Hippocampal formation (tissue), 2 donors: Measurements from ENCODE around the gene DPH1.
A peak's percentile ranks its signal among the peaks of the same experiment; 100 is the strongest.
"Not testable (repeated sequence)": the region's sequence is repeated elsewhere in the genome, so short reads cannot be mapped to it uniquely, and the experiment has no call there.

Source experiments
- DNase-seq, 2 donors: peaks; one replicate each; lab custom pipeline; 2025; lab: John Stamatoyannopoulos, UW

DPH1 gene

DNA sequence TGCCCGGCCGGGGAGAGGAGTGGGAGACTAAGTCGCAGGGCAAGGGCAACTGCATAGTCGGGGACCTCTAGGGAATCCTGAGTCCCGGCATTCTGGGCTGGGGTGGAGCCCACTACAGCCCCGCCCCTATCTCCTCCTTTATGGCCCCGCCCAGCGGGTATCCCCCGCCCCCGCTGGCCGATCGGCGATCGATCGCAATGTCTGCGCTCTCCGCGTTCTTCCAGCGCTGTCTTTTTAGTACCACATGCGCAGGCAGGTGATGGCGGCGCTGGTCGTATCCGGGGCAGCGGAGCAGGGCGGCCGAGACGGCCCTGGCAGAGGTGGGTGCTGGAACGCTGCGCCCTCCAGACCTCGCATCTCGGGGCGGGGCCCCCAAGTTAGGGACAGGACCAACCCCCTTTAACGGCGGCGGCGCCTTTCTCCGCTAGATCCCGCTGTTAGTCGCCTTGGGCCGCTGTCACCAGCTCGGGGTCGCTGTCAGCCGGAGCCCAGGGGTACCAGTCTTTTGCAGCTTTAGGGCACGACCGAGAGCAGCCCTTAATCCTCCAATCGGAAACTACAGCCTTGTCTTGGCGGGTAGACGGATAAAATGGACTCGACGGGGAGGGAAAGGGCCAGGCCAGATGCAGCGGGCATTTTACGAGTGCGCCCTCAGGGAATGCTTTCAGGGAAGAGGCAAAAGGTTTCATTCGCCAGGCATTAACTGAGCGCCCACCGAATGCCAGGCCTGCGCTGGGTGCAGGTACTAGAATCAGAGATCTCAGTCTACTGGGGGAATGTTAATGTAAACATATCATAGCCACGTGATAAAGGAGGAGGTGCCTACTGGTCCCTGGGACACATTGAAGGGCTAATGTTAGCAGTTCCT is at the start of gene DPH1:
DPH1 (plus strand) TSS at position 243 of the 868 bp plus-strand sequence; CDS start at position 260, 17 bp downstream.
- DNase-seq: peak; percentile 75 to 80

GRCh38 chr17:1980665-1981250 is 49.2 kb upstream of the DPH1 start:
- DNase-seq: no peak

DNA sequence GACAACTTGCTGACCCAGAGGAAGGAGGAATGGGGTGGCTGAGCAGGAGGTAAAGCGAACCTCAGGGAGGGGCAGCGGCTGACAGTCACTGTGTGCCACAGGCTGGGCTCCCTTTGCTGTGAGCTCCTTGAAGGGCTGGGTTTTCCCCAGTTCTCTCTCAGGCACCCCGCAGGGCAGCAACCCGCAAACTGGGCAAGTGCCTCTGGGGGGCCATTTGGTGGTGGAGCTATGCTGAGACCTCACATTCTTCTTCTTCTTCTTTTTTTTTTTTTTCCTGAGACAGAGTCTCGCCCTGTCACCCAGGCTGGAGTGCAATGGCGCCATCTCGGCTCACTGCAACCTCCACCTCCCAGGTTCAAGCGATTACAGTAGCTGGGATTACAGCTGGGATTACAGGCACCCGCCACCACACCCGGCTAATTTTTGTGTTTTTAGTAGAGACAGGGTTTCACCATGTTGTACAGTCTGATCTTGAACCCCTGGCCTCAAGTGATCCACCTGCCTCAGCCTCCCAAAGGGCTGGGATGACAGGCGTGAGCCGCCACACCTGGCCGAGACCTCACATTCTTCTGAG is 47.1 kb upstream of the DPH1 start:
- DNase-seq: not testable (repeated sequence)

DNA sequence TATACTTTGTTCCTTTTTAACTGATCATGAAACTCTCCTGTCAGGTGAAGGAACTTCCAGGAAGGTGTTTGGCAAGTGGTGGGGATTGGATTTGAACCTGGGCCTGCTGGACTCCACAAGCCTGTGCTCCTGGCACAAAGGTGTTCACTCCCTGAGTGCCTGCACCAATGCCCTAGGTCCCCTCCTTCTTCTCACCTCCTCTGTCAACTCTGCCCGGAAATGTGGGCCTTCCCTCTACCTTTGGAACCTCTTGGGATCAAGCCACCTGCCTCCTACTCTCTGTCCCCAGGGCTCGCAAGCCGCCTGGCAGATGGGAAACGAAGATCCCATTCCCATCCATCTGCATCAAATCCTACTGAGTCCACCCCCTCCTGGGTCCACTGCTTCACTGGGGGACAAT is 44.9 kb upstream of the DPH1 start:
- DNase-seq: no peak

DNA sequence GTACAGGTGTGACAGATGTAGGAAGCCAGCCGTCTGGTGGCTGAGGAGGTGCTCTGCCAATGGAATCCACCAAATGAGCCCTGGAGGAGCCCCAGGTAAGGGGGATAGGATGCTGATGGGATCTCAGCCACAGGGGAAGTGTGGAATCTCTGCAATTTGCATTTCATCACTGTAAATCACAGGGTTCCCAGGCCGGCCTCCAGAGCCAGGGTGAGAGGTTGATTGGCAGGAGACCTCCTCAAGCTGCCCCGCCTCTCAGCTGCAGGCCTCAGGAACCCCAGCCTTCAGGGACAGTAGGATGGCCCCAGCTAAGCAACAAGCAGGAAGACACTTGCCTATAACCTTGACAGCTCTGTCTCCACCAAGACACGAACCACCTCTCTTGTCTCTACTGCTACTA is 44.3 kb upstream of the DPH1 start:
- no peak for DNase-seq

DNA sequence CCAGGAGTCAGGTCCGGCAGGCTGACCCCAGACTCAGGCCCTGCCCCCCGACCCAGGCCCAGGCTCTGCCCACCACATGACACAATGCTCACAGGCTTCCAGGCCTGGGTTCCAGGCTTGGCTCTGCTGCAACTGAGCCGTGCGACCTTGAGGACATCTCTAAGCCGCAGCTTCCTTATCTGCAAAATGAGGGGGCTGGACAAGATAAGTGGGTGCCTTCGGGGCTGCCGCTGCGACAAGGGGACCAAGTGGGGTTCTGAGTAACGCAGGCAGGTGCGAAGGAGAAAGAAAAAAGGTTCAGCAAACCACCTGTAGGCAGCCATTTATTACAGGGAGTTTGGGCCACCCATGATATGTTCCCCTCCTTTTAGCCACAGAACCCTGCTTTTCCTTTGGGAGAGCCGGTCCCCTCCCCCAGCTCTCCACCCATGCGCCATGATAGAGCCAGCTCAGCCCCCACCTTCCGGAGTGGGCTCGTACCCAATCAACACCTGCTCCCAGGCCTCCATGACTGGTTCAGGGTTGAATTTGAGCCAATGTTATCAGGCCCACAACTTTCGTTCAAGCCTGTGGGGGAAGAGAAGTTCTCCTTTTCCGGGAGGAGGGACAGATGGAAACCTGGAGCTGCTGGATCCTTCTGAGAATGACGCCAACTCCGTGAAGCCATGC is 43.0 kb upstream of the DPH1 start:
- peak in 1 of 2 donors; percentile 27 for DNase-seq

- no peak for DNase-seq
These were observed 40.8 kb upstream of the DPH1 start for GRCh38 chr17:1989135-1989534.

DNA sequence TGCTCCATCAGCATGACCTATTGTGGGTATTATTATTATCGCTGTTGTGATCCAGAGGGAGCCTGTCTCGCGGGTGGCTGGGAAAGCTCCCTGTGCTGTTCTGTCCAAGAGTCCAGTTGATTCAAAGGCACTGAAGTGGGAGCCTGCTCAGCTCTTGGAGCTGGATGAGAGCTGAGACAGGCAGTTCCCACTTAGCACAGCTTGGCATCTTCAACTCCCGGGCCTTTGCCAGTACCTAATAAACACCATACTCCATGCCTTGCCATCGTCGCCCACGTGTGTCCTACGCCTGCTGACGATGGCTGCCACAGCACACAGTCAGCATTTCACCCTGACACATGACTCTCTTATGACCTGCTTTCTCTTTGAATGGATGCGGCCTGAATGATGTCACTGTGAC is 37.4 kb upstream of the DPH1 start:
- DNase-seq: peak in 1 of 2 donors; percentile 17

DNA sequence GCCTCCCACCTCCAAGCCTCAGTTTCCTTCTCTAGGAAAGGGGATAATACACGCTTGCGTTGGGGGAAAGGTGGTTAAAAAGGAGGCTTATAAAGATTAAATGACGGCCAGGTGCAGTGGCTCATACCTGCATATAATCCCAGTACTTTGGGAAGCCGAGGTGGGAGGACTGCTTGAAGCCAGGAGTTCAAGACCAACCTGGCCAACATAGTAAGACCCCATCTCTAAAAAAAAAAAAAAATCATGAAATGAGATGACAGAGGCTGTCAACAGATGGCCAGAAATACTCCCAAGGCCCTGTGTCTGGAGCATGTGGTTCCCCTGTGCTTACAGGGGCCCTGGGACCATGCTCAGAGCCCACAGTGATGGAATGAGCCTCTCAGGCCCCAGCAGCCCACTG is 35.2 kb upstream of the DPH1 start:
- DNase-seq: no peak

DNA sequence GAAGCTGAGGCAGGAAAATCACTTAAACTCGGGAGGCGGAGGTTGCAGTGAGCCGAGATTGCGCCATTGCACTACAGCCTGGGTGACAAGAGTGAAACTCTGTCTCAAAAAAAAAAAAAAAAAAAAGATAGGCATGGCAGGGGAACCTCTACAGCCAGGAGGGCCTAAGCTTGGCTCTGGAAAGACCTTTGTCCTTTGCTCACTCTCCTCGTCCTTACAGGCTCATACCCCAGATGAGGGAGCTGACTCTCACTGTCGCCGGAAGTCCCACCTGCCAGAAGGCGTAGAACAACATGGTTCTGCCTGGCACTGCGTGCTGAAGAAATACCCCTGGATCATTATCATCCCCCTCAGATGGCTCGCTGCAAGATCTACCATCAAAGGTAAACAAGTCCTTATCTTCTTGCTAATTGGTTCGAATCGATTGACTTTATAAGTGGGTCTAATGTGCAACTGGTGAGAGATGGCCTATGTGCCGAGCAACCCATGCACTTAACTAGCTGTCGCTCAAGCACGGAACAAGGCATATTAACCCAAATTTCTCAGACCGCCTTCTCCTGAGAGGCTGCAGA is 34.5 kb upstream of the DPH1 start:
- DNase-seq: no peak

DNA sequence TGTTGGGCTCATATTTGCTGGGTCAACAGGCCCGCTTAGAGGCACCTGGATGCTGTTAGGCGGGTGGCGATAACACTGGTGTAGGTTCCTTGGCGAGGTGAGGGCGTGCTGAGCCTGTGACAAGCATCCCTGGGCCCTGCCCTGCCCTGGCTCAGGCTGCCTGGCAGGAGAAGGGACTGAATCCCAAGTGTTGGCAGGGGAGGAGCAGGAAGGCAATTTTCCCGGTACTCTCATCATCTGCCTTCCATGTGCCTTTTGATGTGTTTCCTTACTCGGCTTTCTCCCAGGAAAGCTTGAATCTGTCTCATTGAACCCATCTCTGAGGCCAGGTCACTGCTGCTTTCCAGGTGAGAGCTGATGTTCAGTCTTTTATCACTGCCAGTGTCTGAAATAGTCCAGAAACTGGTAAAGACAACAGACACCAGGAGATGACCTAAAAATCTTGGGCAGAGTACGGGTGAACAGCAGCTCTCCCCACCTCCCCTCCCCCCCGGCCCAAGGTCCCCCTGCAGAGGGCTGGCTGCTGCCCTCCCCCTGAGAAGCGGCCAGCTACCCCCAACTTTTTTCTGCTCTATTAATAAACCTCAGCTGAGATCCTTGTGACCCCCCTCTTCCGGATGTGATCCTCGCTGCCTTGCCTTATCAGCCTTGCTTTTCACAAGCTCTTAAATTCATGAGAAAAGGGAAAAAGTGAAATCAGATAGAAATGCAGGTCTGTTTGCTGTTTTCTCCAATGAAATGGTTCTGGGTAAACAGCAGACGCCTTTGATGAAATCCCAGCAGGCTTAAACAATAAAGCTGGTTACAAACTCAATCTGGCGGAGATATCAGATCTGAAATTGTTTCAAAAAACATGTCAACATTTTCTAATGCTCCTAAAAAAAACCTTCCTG is 33.8 kb upstream of the DPH1 start:
- no peak for DNase-seq

GRCh38 chr17:1996800-1997288 is 33.1 kb upstream of the DPH1 start:
- DNase-seq: no peak

DNA sequence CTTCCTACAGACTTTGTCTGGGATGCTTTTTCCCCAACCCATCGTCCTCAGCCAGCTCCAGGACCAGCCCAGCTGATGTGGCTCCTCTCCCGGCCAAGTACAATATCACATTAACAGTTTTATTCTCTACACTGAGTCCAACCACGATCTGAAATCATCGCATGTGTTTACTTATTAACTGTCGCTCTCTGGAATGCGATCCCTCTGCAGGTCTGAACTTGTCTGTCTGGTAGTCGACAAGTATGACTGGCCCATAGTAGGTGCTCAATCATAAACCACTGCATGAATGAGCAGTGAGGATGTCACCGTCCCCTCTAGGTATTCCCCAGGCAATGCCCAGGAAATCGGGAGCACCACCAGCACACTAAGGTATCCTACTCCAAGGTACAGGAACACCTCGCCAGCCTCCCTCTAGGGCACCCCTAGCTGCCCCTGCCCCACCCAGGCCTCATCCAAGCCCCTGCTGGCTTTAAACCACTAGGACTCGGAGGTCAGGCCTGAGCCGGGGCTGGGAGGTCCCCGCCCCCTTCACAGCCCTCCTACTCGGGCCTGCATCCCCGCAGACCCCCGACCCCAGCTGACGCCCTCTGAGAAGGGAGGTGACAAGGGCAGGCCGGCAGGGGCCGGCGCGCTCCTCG is 32.5 kb upstream of the DPH1 start:
- DNase-seq: no peak

DNA sequence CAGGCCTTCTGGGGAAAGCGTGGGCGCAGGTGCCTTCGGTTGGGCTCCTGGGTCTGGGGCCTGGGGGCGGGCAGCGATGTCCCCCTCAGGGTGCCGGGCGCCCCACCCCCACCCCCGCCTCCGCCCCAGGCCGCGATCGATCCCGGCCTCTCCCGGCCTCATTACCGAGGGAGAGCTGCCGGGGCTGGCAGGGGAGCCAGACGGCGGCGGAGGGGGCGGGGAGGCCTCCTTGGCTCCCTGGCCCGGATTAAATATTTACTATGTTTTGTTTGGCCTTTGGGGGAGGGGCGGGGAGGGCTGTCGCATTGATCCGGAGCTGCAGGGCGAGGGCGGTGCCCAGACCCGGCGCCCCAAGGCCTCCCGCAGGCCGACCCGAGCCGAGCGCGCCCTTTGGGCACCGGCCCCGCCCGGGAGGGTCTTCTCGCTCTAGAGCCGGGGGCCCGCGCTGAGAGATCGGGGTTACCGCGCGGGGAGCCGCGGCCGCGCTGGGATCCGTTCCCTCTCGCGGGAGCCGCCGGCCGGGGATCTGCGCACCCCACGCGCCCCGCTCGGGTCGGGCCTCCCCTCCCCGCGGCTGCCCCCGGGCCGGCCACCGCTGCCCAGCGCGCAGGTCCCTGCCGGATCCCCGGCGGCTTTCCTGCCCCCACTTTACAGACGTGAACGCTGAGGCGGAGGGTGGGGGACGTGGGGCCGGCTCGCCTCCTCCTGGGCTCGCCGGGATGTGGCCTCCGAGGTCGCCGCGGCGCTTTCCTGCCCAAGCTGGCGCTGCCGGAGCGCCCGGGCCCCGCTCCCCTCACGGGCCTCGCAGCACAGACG is 31.8 kb upstream of the DPH1 start:
- no peak for DNase-seq

GRCh38 chr17:1999557-2000251 is 30.2 kb upstream of the DPH1 start:
- peak in 1 of 2 donors; percentile 67 for DNase-seq

- DNase-seq: no peak
These were observed 27.1 kb upstream of the DPH1 start for GRCh38 chr17:2002767-2003329.

- DNase-seq: no peak
These were observed 26.4 kb upstream of the DPH1 start for GRCh38 chr17:2003525-2003924.

- no peak for DNase-seq
These were observed 25.5 kb upstream of the DPH1 start for GRCh38 chr17:2004435-2004952.
